Astrocyte (in vitro differentiated cells and primary cell): ENCODE measurements around the gene AARSD1.

ENCODE experiments used
- EZH2 ChIP-seq: IDR thresholded peaks from 2 replicates; pipeline ENCODE4 v1.6.1; 2012; ENCODE audit warnings: mild to moderate bottlenecking, low read length, inconsistent platforms; ENCODE audit not compliant: insufficient read depth
- TF ChIP-seq, protein P1 (sequence below): IDR thresholded peaks from 2 replicates; pipeline ENCODE4 v1.5.1; 2011; ENCODE audit warnings: low read depth, mild to moderate bottlenecking, inconsistent platforms, low read length, moderate library complexity; ENCODE audit not compliant: insufficient read depth

DNA sequence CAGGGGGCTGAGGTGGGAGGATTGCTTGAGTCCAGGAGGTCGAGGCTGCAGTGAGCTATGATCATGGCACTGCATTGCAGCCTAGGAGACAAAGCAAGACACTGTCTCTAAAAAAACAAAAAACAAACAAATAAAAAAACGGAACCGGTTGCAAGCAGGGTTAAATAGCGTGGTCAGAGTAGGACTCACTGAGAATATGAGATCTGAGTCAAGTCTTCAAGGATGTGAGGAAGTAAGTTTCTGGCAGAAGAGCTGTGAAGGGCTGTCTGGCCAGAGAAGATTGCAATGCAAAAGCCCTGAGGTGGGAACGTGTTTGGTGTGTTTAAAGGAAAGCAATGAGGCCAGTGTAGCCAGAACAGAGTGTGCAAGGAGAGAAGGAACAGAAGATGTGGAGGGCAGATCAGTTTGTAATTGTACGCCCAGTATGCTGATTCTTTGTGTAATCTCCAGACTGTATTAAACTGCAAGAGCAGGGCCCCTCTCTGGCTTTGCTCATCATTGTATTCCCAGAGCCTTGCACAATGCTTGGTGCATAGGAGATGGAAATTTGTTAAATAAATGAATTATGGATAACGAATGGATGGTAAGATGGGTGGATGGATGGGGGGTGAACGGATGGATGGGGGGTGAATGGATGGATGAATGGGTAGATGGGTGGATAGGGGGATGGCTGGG, 57.3 kb downstream of the AARSD1 start:
- TF ChIP-seq, protein P1, sequence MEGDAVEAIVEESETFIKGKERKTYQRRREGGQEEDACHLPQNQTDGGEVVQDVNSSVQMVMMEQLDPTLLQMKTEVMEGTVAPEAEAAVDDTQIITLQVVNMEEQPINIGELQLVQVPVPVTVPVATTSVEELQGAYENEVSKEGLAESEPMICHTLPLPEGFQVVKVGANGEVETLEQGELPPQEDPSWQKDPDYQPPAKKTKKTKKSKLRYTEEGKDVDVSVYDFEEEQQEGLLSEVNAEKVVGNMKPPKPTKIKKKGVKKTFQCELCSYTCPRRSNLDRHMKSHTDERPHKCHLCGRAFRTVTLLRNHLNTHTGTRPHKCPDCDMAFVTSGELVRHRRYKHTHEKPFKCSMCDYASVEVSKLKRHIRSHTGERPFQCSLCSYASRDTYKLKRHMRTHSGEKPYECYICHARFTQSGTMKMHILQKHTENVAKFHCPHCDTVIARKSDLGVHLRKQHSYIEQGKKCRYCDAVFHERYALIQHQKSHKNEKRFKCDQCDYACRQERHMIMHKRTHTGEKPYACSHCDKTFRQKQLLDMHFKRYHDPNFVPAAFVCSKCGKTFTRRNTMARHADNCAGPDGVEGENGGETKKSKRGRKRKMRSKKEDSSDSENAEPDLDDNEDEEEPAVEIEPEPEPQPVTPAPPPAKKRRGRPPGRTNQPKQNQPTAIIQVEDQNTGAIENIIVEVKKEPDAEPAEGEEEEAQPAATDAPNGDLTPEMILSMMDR, result no peak
- no peak for TF ChIP-seq EZH2
